Inflammatory macrophage (primary cell): ENCODE measurements around the gene ZNF384.

Source experiments
- DNase-seq, 2 donors: peaks; one replicate each; pipeline ENCODE4 v3.0.0-alpha.2; 2020 to 2022

Gene ZNF384

DNA sequence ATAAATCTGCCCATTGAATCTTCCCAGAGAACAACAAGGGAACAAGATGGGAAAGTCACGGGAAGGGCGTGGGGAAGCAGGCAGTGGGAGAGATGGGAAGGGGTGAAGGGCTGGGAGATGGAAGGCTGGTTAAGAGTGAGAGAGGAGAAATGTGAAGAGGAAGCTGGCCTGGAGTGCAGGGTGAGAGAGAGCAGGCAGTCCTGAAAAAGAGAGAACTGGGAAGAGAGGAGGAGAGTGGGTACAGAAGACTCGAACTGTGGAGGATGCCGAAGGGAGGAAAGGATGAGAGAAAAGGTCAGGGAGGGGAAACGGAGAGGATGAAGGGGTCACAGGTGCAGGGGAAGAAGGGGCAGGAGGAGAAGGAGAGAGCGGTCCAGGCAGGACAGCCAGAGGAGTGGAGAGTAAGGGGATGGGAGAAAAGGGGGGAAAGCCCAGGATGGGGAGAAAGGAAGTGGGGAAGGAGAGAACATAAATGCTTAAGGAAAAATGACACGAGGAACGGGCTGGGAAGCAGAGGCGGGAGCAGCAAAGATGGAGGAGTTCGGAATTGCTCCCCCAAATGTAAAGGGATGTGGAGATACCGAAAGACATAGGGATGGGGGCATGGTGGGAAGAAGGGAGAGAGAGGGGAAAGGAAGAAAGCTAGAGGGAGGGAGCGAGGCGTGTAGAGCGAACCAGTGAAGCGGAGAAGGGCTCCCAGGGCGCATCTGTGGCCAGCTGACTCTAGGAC is 10.2 kb upstream of the ZNF384 start:
- no peak for DNase-seq

- no peak for DNase-seq
These were observed 9.3 kb upstream of the ZNF384 start for GRCh38 chr12:6698352-6699046.

- peak; percentile 31 to 52 for DNase-seq
These were observed 8.6 kb upstream of the ZNF384 start for GRCh38 chr12:6697584-6698351.

DNA sequence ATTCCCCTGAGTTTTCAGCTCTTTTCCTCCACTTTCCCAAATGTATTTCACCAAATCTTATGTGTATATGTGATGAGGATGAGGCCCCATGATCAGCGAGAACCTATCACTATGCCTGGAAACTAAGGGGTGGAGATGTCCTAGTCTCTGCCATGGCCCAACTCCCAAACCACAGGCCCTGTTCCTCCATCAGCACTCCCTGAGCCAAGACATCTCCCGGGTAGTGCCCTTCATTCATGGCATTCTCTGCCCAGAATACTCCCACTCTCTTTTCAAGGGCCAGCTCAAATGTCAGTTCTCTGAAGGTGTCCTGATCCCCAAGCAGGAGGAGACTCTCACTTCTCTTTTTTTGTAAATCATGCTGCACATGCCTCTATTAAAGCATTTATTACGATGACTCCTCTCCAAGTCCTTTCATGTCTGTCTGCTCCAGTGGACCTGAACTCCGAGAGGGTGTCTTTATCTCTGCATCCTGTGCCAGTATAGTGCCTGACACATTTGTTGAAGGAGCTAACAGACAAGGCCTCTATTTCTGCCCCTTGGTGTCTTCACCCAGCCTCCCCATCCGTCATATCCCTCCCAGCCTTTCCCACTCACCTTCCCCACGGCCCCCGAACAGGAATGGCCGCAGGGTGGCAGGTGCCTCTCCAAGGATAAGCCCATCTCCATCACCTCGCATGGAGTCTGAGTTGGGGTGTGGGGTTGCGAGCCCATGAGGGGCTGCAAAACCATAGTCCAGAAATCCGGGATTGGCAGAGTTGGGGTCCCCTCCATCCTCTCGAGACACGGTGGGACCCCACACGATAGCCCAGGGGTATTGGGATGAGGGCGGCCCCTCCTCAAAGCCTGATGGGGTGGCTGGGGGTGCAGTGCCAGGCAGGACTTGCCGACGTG is 7.8 kb upstream of the ZNF384 start:
- no peak for DNase-seq

DNA sequence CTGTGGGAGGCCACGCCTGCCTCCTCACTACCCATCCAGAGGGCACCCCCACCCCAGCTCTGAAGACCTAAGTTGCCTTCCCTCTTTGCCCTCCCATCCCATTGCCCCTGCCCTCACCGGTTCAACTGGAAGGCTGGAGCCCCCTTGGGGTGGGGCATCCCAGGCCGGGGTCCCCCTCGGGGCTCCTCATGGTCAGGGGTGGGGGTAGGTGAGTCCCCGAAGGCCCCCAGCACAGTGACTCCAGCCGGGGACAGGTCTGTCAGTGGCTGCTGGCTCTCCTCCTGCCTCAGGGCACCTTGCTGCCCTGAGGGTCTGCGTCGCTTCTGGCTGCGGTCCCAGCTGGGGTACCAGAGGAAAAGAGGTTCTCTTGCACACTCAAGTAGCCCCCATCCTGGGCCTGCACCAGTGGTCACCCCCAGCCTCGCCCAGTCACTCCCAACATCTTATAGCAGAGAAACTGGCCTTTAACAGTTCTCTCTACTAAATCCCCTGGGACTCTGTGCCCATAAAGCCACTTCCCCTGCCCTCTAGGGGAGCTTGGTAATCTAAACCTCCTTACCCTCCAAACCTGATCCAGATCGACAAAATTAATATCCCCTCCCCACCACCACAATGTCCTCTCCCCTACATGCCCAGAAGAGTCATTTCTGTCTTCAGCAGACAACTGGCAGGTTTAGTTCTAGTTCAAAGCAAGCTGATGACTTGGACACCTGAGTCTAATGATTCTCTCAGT is 6.3 kb upstream of the ZNF384 start:
- DNase-seq: no peak

DNA sequence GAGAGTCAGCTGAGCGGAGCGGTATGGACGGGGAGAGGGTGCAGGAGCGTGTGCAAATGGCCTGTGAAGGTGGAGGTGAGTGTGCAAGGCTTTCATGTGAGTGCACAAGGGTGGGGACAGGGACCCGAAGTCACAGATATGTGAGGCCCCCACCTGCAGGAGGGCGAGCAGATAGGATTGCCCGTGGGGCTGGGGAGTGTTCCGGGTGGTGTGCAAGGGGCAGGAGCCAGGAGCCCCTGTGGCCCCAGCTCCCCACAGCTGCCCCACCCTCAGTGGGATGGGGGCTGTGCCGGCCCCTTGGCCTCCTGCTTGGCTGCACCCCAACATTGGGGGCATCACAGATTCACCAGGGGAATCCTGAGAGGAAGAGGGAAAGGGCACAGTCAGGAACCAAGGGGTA is 5.5 kb upstream of the ZNF384 start:
- DNase-seq: no peak

DNA sequence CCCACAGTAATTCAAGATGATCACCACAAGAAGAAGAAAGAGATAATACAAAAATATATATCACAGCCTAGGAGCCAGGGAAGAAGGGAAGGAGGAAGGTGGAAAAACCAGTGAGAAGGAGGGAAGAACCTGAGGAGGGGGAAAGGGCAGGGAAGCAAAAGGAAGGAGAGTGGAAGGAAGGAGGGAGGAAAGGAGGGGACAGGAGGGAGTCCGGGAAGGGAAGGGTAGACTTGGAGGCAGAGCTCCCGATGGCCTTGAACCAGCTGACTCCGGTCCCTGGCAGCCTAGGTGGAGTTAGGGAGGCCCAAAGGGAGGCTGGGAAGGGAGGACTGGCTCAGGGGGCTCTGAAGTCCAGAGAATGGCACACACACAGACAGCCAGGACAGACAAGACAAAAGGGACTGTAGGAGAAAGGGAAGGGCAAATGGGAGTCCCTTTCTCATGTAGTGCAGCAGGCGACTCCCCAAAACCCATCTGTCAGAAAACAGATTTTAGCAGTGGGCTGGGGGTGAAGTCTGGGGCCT is 4.7 kb upstream of the ZNF384 start:
- no peak for DNase-seq

GRCh38 chr12:6692888-6693287 is 3.7 kb upstream of the ZNF384 start:
- no peak for DNase-seq

- DNase-seq: no peak
These were observed 2.3 kb upstream of the ZNF384 start for GRCh38 chr12:6691473-6691872.

DNA sequence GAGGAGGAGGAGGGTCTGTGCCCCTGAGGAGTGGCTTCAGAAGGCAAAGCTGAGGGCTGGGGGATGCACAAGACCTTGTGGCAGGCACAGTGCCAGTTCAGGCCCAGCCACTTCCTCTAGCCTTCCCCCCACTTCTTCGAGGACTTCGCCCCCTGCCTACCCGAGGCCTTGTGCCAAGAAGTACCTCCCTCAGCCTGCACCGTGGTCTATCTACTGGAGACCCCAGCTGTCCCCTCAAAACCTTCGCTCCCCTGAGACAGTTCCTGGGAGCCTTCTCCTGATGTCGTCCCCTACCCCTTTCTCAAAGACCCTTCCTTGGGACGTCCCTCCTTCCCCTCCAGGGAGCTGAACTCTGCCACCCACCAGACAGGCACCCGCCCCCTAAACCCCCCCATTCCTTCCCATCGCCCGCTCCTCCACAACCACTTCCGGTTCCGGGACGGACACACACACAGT is 604 bp downstream of the ZNF384 start:
- peak; percentile 24 to 43 for DNase-seq

- no peak for DNase-seq
These were observed 3.4 kb downstream of the ZNF384 start for GRCh38 chr12:6685814-6686213.

- DNase-seq: peak; percentile 51 to 60
These were observed 4.6 kb downstream of the ZNF384 start for GRCh38 chr12:6684609-6685008.

- DNase-seq: no peak
These were observed 12.2 kb downstream of the ZNF384 start for GRCh38 chr12:6676962-6677361.

GRCh38 chr12:6672143-6672542 is 17.0 kb downstream of the ZNF384 start:
- DNase-seq: no peak

DNA sequence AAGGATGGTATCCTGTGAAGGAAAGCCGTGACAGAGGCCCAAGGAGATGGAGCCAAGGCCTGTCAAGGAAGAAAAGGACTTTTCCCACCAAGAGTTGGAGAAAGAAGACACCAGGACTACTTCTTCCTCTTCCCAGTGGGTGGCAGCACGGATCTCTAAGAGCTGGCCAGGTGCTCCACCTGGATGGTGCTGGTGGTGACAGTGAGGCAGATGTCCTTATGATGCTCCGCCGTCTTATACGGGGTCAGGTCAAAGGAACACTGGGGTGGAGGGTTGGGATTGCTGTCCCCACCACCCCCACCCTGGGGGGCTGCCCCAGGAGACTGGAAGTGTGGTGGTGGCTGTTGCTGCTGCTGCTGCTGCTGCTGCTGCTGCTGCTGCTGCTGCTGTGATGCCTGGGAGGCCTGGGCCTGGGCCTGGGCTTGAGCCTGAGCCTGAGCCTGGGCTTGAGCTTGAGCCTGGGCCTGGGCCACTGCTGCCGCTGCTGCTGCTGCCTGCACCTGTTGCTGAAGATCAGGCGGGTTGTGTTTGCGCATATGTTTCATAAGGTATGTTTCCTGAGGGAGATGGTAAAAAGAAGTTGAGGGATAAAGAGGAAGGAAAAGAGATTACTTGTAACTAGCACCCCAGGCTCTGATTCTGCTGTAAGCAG is 21.5 kb downstream of the ZNF384 start:
- no peak for DNase-seq

- no peak for DNase-seq
These were observed 23.0 kb downstream of the ZNF384 start for GRCh38 chr12:6666211-6666610.

- peak; percentile 63 to 75 for DNase-seq
These were observed 24.3 kb downstream of the ZNF384 start for GRCh38 chr12:6664902-6665301.

- peak; percentile 100 for DNase-seq
These were observed 26.1 kb downstream of the ZNF384 start, which contains the start of gene ING4 for GRCh38 chr12:6662906-6663742. ING4 (minus strand) TSS chr12:6663119; CDS start chr12:6663101, 18 bp downstream.

DNA sequence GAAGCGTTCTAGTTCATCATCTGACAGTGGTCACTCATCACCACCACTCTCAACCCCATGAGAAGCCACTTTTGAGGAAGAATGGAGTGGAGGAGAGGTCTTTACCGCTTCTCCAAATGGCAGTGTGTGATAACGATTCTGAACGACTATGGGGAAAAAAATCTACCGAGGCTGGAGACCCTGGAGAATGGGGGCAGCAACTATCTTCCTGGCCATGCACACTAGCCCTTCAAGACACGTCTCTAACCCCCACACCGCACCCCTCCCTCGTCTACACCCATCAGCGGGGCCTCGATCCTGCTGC is 26.6 kb downstream of the ZNF384 start:
- DNase-seq: no peak

DNA sequence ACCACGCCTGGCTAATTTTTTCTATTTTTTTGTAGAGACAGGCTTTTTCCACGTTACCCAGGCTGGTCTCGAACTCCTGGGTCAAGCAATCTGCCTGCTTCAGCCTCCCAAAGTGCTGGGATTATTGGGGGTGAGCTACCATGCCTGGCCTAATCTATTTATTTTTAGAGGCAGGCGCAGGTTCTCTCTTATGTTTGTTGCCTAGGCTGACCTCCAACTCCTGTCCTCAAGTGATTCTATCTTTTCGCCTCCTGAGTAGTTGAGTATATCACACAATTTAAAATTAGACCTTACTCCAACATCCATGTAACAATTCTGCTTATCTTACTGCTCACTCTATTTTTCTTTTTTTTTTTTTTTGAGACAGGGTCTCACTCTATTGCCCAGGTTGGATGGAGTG is 35.2 kb downstream of the ZNF384 start:
- no peak for DNase-seq
